Measurements from ENCODE around the gene MEGF11.

MEGF11 gene

GRCh38 chr15:66046751-66047150, 206.8 kb downstream of the MEGF11 start:
- no peak for DNase-seq

- DNase-seq = no peak
Observed at GRCh38 chr15:66046326-66046725, 207.2 kb downstream of the MEGF11 start.

GRCh38 chr15:66045542-66045941, 208.0 kb downstream of the MEGF11 start:
- DNase-seq = no peak

- no peak for DNase-seq
Observed at GRCh38 chr15:66044837-66045236, 208.7 kb downstream of the MEGF11 start.

GRCh38 chr15:66043264-66043663, 210.3 kb downstream of the MEGF11 start:
- no peak for DNase-seq

- no peak for DNase-seq
Observed at GRCh38 chr15:66042624-66043023, 210.9 kb downstream of the MEGF11 start.

GRCh38 chr15:66041276-66041675, 212.3 kb downstream of the MEGF11 start:
- DNase-seq = no peak

GRCh38 chr15:66040211-66040892, 213.2 kb downstream of the MEGF11 start:
- no peak for DNase-seq

- DNase-seq = no peak
Observed at GRCh38 chr15:66039117-66039871, 214.3 kb downstream of the MEGF11 start.

- no peak for DNase-seq
Observed at GRCh38 chr15:66038387-66039116, 215.0 kb downstream of the MEGF11 start.

- DNase-seq = no peak
Observed at GRCh38 chr15:66036859-66037258, 216.7 kb downstream of the MEGF11 start.

- DNase-seq = no peak
Observed at GRCh38 chr15:66035901-66036300, 217.6 kb downstream of the MEGF11 start.

- no peak for DNase-seq
Observed at GRCh38 chr15:66033143-66033542, 220.4 kb downstream of the MEGF11 start.

GRCh38 chr15:66032006-66032405, 221.5 kb downstream of the MEGF11 start:
- no peak for DNase-seq

- no peak for DNase-seq
Observed at GRCh38 chr15:66030650-66031049, 222.9 kb downstream of the MEGF11 start.

- DNase-seq = no peak
Observed at GRCh38 chr15:66029650-66030049, 223.9 kb downstream of the MEGF11 start.

GRCh38 chr15:66027268-66027805, 226.2 kb downstream of the MEGF11 start:
- no peak for DNase-seq

- DNase-seq = no peak
Observed at GRCh38 chr15:66025972-66026371, 227.6 kb downstream of the MEGF11 start.

- no peak for DNase-seq
Observed at GRCh38 chr15:66025015-66025452, 228.5 kb downstream of the MEGF11 start.

GRCh38 chr15:66024116-66024515, 229.4 kb downstream of the MEGF11 start:
- DNase-seq = no peak

GRCh38 chr15:66023311-66023972, 230.1 kb downstream of the MEGF11 start:
- no peak for DNase-seq

GRCh38 chr15:66022163-66022525, 231.4 kb downstream of the MEGF11 start:
- no peak for DNase-seq
